NCI-H1105 treated with DMSO at 0.1 percent for 48 hours (cell line): Measurements from ENCODE around the gene RASSF3.

Source experiments
- DNase-seq: peaks from one replicate; lab custom pipeline; 2025; lab: John Stamatoyannopoulos, UW

RASSF3 gene

DNA sequence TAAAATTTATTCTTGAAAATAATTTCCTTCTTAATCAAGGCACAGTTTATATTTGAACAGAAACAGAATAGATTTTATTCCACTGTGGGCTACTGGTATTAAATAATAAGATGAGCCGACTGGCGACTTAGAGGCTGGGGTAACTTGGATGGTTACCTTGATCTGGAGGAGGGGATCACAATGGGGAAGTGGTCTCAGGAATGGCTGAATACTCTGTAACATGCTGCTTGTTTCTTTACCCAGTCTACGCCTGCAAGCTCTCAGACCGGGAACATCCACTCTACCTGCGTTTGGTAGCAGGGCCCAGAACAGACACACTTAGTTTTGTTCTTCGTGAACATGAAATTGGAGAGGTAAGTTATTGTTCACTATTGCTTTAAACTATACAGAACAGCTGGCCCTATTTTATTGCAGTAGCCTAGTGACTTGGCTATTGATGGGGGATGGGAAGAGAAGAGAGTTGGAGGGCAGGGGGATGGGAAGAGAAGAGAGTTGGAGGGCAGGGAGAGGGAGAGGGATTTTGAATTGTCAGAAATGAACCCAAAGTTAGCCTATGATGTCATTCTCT, 81.0 kb downstream of the RASSF3 start:
- peak; percentile 66 for DNase-seq

- peak; percentile 85 for DNase-seq
These were observed 81.7 kb downstream of the RASSF3 start for GRCh38 chr12:64691795-64692583.

DNA sequence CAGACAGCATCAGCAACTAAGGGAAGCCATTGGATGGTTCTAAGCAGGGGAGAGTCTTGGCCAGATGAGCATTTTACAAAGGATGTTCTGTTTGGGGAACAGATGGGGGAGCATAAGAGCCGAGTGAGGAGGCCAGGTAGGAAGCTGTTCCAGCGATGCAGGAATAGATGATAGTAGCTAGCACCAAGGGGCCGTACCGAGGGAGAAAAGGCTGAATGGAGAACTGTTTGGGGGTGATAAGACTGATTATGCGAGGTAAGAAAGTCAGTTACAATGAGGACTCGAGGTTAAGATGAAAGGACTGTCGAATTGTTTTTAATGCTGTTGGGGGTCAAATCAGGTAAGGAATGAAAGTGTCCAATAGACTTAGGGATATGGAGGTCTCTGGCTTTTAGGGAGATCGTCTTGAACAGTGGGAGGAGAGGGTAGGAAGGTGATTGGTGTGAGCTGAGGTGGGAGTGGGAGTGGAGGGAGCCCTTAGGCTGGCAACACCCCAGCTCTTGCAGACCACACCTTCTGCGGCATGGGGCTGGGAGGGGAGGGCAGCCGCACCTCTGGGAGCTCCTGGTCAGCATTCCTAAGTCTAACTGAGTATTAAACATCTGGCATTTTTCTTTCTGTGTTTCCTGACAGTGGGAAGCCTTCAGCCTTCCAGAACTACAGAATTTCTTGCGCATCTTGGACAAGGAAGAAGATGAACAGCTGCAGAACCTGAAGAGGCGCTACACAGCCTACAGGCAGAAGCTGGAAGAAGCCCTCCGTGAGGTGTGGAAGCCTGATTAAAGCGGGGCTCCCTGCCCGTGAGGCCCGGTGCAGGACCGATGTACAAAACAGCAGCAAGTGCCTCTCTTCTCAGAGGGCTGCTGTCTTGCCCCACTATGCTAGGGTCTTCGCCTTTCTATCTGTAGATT, 84.1 kb downstream of the RASSF3 start:
- DNase-seq: no peak

DNA sequence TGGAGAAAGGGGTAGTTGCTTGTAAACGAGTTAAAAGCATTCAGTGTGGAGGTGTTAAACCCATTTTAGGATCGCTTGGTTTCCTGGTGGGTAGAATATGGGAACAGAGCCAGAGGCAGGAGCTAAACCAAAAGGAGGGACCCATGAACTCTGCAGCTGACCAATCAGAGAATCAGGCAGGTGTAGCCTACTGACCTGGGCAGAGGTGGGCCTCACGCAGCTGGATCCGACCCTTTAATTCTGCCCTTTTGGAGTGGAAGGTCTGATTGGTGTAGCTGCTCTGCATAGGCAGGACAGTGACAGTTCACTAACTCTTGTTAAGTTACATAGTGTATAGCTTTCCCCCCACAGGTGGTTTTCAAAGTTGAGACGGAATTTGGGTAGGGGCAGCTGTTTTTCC, 85.3 kb downstream of the RASSF3 start:
- DNase-seq: no peak

DNA sequence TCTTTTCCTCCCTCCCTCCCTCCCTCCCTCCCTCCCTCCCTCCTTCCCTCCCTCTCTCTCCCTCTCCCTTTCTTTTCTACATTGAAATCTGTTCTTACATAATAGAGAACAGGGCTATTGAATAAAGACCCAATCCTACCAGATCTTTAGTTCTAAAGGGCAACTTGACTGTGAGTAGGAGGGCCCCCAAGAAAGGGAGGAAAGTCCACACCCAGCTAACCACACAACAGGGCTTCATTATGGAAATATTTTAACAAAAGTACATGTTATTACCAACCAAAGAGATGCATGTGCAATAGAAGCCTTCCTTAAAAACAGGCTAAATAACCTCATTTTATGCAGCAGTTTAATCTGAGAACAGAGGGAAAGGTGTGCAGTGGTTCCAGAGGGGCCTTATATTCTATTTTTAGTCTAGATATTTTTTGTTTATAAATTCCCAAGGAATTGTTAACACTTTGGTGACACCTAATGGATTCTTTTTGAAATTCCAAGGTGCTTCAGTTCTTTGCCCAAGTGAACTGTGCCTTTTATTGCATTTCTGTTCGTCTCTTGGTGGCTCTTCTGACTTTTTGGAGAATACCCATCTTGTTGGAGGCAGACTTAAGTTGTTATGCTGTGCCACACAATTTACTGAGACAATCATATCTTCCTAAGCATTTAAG, 85.9 kb downstream of the RASSF3 start:
- DNase-seq: peak; percentile 47

DNA sequence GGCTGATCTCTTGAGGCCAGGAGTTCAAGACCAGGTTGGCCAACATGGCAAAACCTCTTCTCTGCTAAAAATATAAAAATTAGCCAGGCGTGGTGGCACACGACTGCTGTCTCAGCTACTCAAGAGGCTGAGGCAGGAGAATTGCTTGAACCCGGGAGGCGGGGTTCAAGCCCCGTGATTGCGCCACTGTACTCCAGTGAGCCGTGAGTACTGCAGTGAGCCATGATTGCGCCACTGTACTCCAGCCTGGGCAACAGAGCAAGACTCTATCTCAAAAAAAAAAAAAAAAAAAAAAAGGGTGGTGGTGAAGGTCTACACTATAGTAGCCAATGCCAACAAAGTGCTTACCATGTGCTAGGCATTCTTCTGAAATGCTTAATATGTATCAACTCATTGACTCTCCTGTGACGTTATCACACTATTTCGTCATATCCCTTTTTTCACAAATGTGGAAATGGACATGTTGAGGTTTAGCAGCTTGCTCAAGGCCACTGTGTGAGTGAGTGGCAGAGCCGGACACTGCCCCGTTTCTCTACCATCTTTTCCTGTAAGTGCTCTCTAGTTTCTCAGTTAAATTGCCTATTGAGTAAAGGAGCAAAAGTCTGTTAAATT, 89.3 kb downstream of the RASSF3 start:
- no peak for DNase-seq

- DNase-seq: no peak
These were observed 90.2 kb downstream of the RASSF3 start for GRCh38 chr12:64700532-64700931.

- DNase-seq: no peak
These were observed 91.0 kb downstream of the RASSF3 start for GRCh38 chr12:64701283-64701682.

DNA sequence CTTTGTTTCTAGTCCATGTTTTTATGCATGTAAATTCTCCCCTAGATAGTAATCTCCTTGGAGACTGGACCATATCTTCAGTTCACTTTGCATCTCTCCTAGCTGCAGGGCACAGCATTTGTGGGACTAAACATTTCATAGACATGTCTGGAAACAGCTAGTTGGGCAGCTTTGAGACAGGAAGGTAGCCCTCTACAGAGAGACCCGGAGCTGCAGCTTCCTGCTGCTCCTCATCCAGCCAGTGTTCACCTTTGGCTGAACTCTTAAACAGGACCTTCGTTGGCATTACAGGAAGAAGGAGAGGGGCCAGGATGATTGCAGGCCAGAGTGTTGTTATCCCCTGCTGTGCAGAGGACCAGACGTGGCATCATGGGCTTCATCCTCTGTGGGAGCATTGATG, 96.0 kb downstream of the RASSF3 start:
- DNase-seq: no peak

DNA sequence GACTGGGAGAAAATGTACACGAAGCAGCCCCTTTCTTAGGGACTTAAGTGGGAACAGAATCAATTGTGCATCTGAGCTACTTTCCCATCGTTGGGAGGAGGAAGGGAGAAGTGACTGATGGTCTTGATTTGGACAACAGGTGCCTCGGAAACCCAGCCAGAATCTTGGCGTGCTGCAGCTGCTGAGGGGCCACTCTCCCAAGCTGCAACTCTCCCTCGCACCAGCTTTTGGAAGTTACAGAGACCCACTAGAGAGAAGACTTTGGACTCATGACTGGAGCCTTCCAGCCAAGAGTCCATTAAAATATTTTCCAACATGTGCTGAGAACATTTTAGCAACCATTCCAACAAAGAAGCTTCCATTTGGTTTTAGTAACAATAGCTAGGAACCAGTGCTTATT, 96.6 kb downstream of the RASSF3 start:
- no peak for DNase-seq

DNA sequence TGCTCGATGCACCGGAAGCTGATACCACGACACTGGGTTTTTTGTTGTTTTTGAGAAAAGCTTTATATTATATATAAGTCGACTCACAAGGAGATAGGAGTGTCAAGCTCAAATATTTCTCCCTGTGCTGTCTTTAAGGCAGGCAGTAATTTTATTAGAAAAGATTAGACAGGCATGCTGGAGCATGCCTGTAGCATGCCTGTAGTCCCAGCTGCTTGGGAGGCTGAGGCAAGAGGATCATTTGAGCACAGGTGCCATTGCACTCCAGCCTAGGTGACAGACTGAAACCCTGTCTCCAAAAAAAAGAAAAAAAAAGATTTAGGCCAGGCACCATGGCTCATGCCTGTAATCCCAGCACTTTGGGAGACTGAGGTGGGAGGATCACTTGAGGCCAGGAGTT, 97.1 kb downstream of the RASSF3 start:
- no peak for DNase-seq

DNA sequence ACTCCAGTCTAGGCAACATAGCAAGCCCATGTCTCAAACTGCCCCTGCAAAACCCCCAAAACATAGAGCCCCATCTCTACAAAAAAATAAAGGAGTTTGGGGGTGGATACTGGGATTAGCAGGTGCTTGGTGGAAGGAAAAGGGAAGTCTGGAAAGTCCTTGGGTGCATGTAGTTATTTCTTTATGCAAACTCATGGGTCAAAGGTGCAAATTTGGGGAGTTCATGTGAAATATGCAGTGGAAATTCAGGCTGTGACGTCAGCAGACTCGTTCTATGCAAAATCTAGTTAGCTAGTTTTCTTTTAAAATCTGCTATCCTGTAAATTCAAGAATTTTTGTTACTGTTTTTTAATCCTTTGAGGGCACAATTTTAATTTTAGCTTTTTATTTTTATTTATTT, 97.6 kb downstream of the RASSF3 start:
- DNase-seq: no peak

GRCh38 chr12:64709429-64709828, 99.1 kb downstream of the RASSF3 start:
- DNase-seq: no peak

DNA sequence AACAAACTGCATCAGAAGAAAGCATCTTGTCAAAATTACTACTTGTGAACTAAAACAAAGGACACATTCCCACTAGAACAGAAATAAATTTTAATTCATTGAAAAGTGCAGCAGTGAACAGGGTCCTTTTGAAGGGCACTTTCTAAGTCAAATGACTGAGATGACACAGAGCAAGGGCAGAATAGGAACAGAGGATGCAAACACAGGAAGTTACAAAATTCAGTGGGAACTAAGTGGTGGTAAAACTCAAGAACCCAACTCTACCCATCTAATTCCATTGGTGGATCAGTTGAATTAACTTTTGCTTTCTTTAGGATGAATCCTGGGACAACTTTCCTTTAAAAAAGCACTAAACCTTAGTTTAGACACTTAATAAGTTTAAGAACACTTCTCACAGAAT, 103.1 kb downstream of the RASSF3 start:
- DNase-seq: no peak

- no peak for DNase-seq
These were observed 104.3 kb downstream of the RASSF3 start for GRCh38 chr12:64714551-64714968.

- no peak for DNase-seq
These were observed 106.1 kb downstream of the RASSF3 start for GRCh38 chr12:64716371-64716770.

GRCh38 chr12:64716839-64717455, 106.7 kb downstream of the RASSF3 start:
- no peak for DNase-seq

GRCh38 chr12:64718649-64719048, 108.4 kb downstream of the RASSF3 start:
- no peak for DNase-seq

DNA sequence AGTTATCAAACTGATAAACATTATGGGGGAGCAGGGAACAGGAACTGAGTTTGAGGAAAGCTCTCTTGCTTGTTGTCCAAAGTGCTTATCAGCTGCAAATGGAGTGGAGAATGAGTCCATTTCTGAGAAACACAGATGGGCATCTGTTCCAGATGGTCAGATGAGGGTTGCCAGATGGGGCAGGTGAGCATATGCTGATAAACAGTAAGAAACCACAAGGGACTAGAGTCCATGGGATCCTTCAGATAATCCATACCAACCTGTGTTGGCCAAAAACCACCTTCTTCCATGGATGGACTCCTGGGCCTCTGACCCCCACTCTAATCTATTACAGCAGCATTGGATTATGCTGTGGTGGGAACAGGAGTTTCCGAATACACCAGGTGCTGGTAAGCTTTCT, 110.6 kb downstream of the RASSF3 start:
- DNase-seq: no peak

DNA sequence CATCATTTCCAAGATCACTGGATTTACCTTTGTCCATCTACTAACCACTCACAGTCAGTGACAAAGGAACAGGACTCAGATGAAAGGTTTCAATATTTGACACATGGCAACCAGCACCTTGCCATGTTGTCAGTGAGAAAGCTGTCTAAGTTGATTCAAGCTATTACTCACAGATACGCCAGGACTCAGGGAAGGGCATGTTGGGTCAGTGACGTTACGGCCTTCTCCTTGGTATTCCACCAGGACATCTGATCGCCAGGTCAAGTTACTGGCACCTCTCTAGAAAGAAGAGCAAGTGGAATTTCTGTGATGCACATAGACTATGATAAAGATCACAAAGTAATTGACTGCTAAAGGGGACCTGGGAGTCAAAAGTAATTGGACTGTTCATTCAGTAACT, 112.5 kb downstream of the RASSF3 start:
- DNase-seq: no peak

DNA sequence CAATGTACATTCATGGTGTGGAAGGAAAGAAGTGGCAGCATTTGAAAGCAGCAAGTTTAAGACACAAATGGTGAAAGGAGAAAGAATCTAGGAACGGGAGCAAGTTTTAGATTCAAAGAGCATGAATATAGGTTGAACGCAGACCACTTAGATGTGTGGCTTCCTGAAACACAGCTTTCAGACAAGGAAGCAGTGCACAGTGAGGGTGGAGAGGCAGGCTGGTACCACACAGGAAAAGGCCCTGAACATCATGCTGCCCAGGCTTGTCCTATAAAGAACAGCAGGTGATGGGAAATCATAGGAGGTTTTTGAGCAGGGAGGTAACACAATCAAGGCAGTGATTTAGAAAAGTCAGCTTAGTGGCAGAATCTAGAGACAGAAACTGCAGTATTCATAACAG, 113.3 kb downstream of the RASSF3 start:
- no peak for DNase-seq
